Muscle layer of duodenum (tissue), 2 donors: ENCODE results near the gene PAQR9.

Source experiments
- H3K27ac ChIP-seq: one replicate; pipeline ENCODE4 v1.7.0; 2013; ENCODE audit warnings: mild to moderate bottlenecking, low read length
- H3K27me3 ChIP-seq: one replicate; pipeline ENCODE4 v1.7.0; 2013; ENCODE audit warnings: low read depth, mild to moderate bottlenecking, control low read depth, low read length
- H3K36me3 ChIP-seq, 2 donors: one replicate each; pipeline ENCODE4 v1.7.0; 2013; ENCODE audit warnings: low read length in 2 of 2, control low read depth in 1 of 2, mild to moderate bottlenecking in 1 of 2; ENCODE audit not compliant: insufficient read depth in 2 of 2, control insufficient read depth in 1 of 2
- H3K4me1 ChIP-seq, 2 donors: one replicate each; pipeline ENCODE4 v1.7.0; 2013; ENCODE audit warnings: low read length in 2 of 2, mild to moderate bottlenecking in 2 of 2, control low read depth in 1 of 2, moderate library complexity in 1 of 2; ENCODE audit not compliant: insufficient read depth in 2 of 2, control insufficient read depth in 1 of 2
- H3K4me3 ChIP-seq, 2 donors: one replicate each; pipeline ENCODE4 v1.7.0; 2013; ENCODE audit warnings: low read length in 2 of 2, low read depth in 1 of 2, mild to moderate bottlenecking in 1 of 2
- H3K9me3 ChIP-seq, 2 donors: one replicate each; pipeline ENCODE4 v1.7.0; 2013; ENCODE audit warnings: low read length in 2 of 2, control low read depth in 1 of 2, mild to moderate bottlenecking in 1 of 2; ENCODE audit not compliant: control insufficient read depth in 1 of 2
- donor health status: healthy.

The PAQR9 gene

DNA sequence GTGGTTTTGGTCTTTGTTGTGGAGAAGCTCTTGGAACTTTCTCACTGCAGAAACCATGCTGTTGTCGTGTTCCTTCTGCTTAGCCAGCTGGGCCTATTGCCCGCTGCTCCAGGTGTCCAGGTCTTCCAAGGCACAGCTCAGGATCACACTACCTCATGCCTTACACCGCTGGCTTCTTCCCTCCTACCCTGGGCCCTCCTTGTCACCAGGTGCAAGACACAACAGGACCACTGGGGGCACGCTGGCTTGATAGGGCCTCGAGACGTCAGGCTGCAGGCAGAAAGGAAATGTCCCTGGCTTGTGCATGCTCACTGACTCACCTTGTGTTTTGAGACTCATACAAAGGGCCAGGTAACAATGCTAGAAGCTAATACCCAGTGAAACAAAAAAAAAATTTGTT lies 32.3 kb downstream of the PAQR9 start:
- Histone ChIP-seq H3K27me3 (no peaks in the 10 kb centered on the region), H3K36me3 (no peaks in the 10 kb centered on the region), H3K4me3 (no peak overlapping the region), H3K4me1 (no peaks in the 10 kb centered on the region), H3K27ac (no peak overlapping the region), H3K9me3 (no peaks in the 10 kb centered on the region)

DNA sequence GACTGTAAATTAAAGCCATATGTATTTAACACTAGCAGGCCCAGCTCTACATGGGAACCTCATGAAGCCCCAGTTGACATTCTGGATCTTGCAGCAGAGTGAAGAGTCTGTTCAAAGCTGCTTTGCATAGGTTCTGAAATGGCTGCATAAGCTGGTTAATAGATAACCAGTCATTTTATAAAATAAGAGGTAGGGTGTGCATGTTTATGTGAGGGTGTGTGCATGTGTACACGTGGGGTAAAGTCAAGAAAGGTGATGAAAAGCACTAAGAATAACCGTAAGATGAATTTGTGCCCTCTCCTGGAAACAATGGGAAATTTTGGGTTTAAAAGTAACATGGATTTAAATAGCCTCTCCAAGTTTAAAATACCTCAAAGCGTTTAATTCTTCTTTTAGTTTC lies 33.0 kb downstream of the PAQR9 start:
- no peaks in the 10 kb centered on the region for H3K4me1 ChIP-seq
- H3K9me3 ChIP-seq: no peaks in the 10 kb centered on the region
- no peak overlapping the region for H3K27ac ChIP-seq
- no peaks in the 10 kb centered on the region for H3K27me3 ChIP-seq
- H3K4me3 ChIP-seq: no peak overlapping the region
- H3K36me3 ChIP-seq: no peaks in the 10 kb centered on the region

DNA sequence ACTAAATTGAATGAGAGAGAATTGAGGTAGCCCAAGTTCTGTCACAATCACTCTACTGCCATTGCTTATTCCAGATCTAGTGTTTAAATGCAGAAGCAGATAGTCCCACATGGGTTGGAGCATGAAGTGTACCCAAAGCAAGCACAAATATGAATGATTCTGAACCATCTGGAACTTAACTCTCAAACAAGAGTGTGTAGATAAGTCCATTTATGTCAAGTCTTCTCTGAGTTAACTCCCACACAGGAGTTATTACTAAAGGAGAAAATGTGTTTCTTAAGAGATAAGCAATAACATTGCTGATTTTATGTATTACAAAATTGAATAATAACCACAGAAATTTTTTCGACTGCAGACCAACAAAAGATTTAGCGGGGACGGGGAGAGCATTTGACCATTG lies 33.6 kb downstream of the PAQR9 start:
- H3K4me1 ChIP-seq: no peaks in the 10 kb centered on the region
- H3K36me3 ChIP-seq: no peaks in the 10 kb centered on the region
- no peak overlapping the region for H3K4me3 ChIP-seq
- no peaks in the 10 kb centered on the region for H3K27me3 ChIP-seq
- H3K27ac ChIP-seq: no peak overlapping the region
- H3K9me3 ChIP-seq: no peaks in the 10 kb centered on the region

DNA sequence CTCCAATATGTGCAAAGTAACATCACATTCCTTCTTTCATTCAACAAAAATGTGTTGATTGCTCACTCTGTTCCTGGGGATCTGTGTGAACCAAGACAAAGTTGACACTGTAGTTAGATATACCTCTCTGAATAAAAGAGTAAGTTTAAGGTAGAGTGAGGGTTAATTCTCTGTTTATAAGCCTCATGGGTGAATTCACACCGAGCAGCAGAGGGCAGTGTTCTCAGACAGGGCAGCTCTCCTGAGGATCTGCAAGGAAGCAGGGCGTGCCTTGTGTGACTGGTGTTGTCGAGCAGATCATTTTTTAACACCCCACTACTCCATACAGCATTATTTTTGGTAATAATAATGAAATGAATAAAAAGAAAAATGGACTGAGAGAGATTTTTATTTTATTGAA lies 34.4 kb downstream of the PAQR9 start:
- Histone ChIP-seq H3K4me1 (no peaks in the 10 kb centered on the region), H3K27me3 (no peaks in the 10 kb centered on the region), H3K27ac (no peak overlapping the region), H3K9me3 (no peaks in the 10 kb centered on the region), H3K36me3 (no peaks in the 10 kb centered on the region), H3K4me3 (no peak overlapping the region)

DNA sequence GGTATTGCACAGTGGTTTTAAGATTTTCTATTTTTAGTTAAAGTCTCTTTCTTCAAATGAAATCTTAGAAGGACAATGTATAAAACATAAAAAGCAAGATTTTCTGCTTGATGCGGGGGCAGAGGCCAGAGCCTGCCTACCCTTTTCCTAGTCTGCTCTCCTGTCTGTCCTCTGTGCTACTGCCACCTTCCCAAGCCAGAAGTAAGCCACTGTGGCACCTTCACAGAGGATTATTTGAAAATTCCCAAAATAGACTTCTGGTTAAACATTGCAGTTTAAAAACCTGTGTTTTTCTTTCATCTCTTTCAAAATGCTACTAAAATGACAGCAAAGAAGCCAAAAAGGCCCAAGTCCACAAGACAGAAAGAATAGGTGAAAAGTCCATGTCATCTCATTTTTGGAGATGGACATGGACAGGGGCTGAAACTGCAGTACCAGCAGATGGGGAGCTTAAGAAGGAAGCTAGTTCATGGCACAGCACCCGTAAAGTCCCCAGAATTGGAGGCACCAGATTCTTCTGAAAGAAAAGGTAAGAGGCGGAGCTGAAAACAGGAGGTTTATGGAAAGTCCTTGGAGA lies 37.0 kb downstream of the PAQR9 start:
- Histone ChIP-seq H3K9me3 (no peaks in the 10 kb centered on the region), H3K4me3 (no peak overlapping the region), H3K4me1 (no peaks in the 10 kb centered on the region), H3K27me3 (no peaks in the 10 kb centered on the region), H3K36me3 (no peaks in the 10 kb centered on the region), H3K27ac (no peak overlapping the region)

DNA sequence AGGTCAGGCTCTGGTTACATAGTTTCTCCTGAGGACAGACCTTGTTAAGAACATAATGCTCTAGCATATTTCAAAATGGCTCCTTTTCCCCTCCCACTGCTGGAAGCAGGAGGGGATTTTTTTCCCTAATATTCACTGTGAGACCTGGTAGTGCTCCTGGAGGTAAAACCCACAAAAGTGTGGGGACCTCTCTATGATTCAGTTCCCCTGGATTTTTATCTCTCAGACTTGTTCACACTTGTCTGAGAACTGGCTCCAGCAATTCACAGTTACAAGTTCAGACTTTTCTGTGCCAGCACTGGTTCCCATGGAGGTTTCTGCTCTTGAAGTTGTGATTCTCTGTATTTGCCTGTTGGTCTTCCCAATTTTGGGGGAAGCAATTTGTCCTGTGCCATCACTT lies 38.3 kb downstream of the PAQR9 start:
- no peaks in the 10 kb centered on the region for H3K36me3 ChIP-seq
- no peaks in the 10 kb centered on the region for H3K4me1 ChIP-seq
- H3K9me3 ChIP-seq: no peaks in the 10 kb centered on the region
- H3K4me3 ChIP-seq: no peak overlapping the region
- H3K27me3 ChIP-seq: no peaks in the 10 kb centered on the region
- H3K27ac ChIP-seq: no peak overlapping the region

DNA sequence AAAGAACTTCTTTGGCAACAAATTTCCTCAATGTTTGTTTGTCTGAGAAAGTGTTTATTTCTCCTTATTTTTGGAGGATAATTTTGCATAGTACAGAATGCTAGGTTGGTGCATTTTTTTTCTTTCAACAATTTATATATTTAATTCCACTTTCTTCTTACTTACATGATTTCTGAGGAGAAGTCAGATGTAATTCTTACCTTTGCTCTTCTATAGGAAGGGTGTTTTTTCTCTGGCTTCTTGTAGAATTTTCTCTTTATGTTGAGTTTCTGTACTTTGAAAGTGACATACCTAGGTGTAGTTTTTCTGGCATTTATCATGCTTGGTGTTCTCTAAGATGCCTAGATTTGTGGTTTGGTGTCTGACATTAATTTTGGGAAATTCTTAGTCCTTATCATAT lies 39.8 kb downstream of the PAQR9 start:
- Histone ChIP-seq H3K9me3 (no peaks in the 10 kb centered on the region), H3K4me1 (no peaks in the 10 kb centered on the region), H3K27me3 (no peaks in the 10 kb centered on the region), H3K27ac (no peak overlapping the region), H3K4me3 (no peak overlapping the region), H3K36me3 (no peaks in the 10 kb centered on the region)

DNA sequence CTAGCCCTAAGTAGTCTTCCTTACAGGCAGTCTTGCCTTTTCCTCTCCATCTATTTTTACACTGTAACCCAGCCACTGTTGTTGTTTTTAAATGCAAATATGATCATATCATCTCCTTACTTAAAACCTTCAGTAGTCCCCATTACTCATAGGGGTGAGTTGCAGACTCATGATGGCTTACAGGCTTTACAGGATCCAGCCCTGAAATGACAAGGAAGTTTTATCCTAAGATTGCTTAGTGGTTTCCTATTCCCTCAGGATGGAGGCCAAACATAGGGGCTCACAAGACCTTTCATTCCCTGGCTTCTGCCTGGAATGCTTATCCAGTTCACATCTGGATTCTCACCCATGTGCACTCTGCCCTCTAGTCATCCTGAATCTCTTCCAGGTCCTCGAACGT lies 46.9 kb downstream of the PAQR9 start:
- Histone ChIP-seq H3K4me3 (no peak overlapping the region), H3K27ac (no peak overlapping the region), H3K27me3 (no peaks in the 10 kb centered on the region), H3K36me3 (no peaks in the 10 kb centered on the region), H3K9me3 (no peaks in the 10 kb centered on the region), H3K4me1 (no peaks in the 10 kb centered on the region)

DNA sequence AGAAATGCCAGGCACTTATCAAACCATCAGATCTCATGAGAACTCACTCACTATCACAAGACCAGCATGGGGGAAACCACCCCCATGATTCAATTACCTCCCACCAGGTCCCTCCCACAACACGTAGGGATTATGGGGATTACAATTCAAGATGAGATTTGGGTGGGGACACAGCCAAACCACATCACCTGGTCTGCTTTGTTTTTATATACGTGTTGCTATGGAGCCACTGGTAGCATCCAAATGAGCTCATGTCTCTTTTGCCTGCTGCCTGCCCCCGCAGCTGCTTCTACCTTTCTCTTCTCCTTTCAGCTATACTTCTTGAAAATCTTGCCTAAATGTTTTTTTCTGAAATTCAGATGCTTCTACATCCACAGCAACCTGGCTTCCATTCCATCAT lies 47.8 kb downstream of the PAQR9 start:
- Histone ChIP-seq H3K9me3 (no peaks in the 10 kb centered on the region), H3K27me3 (no peaks in the 10 kb centered on the region), H3K27ac (no peak overlapping the region)

DNA sequence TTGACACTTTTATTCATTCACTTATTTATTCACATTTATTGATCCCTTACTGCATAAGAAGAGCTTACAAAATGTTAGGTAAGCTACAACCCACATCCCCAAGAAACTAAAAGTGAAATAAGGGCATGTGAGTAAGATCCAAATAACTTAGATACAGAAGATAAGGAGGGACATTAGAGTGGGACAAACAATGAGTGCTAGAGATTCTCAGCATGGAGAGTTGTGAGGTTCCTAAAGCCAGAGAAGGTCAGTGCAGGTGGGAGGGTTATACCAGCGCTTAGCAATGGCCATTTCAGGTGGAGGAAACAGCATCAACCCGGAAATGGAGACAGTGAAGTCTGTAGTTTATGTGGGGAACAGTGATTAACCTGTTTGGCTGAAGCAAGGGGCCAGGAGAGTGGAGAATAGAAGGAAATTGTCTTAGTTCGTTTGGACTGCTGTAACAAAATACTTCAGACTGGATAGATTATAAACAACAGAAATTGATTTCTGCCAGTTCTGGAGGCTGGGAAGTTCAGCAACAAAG lies 49.1 kb downstream of the PAQR9 start:
- no peaks in the 10 kb centered on the region for H3K9me3 ChIP-seq
- no peaks in the 10 kb centered on the region for H3K36me3 ChIP-seq
- H3K27me3 ChIP-seq: no peaks in the 10 kb centered on the region
- no peaks in the 10 kb centered on the region for H3K4me1 ChIP-seq
- H3K27ac ChIP-seq: no peak overlapping the region
- no peak overlapping the region for H3K4me3 ChIP-seq

More for the DNA sequence above, 47.8 kb downstream of the PAQR9 start:
- Histone ChIP-seq H3K36me3 (no peaks in the 10 kb centered on the region), H3K4me1 (no peaks in the 10 kb centered on the region), H3K4me3 (no peak overlapping the region)

DNA sequence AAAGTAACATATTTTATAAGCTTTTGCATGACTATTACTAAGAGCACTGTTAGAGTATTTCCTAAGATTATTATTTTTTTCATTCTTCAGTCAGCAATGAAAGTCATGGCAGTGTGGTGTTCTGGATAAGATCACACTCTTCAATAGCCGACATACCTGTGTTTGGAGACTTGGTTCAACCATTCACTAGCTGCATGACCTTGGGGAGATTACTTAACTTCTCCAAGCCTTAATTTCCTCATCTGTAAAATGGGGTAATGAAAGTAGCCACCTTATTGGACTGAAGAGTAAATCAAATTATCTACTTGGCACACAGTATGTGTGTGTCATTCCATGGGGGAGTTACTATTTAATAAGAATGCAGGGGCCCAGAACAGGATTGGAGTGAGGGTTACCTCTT lies 50.0 kb downstream of the PAQR9 start:
- Histone ChIP-seq H3K4me1 (no peaks in the 10 kb centered on the region), H3K27me3 (no peaks in the 10 kb centered on the region), H3K9me3 (no peaks in the 10 kb centered on the region), H3K27ac (no peak overlapping the region), H3K36me3 (no peaks in the 10 kb centered on the region), H3K4me3 (no peak overlapping the region)

DNA sequence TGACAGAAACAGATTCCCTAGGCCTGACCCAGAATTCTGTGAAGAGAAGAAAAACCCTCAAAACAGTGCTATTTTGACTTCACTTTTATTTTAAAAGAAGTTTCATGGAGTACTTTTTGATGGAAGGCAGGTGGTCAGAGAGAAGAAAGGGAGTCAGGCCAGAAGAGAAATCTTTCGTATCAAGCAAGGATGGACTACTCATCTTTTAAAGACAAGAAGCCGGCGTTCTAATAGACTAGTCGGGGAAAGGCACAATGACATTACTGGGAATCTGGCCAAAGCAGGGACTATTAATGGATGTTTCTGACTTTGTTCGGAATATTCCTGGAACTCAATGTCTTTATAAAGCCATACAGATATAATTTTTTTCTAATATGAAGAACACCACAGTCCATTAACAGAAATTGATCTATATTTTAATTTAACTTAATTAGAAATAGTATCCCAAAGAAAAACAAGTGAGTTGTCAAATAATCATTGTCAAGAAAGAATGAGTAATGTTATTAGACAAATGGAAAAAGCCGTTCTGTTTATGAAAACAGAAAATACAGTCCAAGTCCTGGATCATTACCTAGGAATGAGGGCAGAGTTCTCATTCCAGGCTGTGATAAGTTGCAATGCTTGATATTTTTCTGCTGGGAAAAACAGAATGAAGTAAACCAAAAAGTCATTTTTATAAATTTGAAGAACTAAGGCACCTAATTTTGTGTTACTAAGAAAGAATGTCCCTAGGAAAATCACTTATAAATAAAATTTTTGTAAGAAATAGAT lies 50.9 kb downstream of the PAQR9 start:
- Histone ChIP-seq H3K27me3 (no peaks in the 10 kb centered on the region), H3K36me3 (no peaks in the 10 kb centered on the region), H3K4me1 (no peaks in the 10 kb centered on the region), H3K9me3 (no peaks in the 10 kb centered on the region), H3K27ac (no peak overlapping the region), H3K4me3 (no peak overlapping the region)
